22Rv1 (cell line): Measurements from ENCODE around the gene TPGS2.

Experiments used
- H3K27ac ChIP-seq: fragments of 450-650 bp; 2 replicates; pipeline ENCODE4 v1.5.1; 2017
- CTCF ChIP-seq: fragments of 450-650 bp; IDR thresholded peaks from 2 replicates; pipeline ENCODE4 v1.5.1; 2017; ENCODE audit warnings: mild to moderate bottlenecking
- ZFX ChIP-seq: fragments of 450-650 bp; IDR thresholded peaks from 2 replicates; pipeline ENCODE4 v1.6.1; 2017; ENCODE audit warnings: antibody characterized with exemption, borderline replicate concordance

The TPGS2 gene

GRCh38 chr18:36805105-36805504 is 23.7 kb downstream of the TPGS2 start:
- H3K27ac ChIP-seq = no peak overlapping the region
- TF ChIP-seq ZFX (no peak), CTCF (no peak)

GRCh38 chr18:36798738-36799473 is 29.9 kb downstream of the TPGS2 start:
- no peak for TF ChIP-seq ZFX
- TF ChIP-seq CTCF = no peak
- H3K27ac ChIP-seq = no peak overlapping the region

GRCh38 chr18:36792634-36793283 is 36.0 kb downstream of the TPGS2 start:
- no peak overlapping the region for H3K27ac ChIP-seq
- no peak for TF ChIP-seq ZFX
- no peak for TF ChIP-seq CTCF

GRCh38 chr18:36786686-36787085 is 42.1 kb downstream of the TPGS2 start:
- H3K27ac ChIP-seq = no peak overlapping the region
- TF ChIP-seq CTCF (no peak), ZFX (no peak)

- H3K27ac ChIP-seq = no peak overlapping the region
- TF ChIP-seq CTCF = no peak
- no peak for TF ChIP-seq ZFX
Observed at GRCh38 chr18:36783792-36784191, 45.0 kb downstream of the TPGS2 start.

- TF ChIP-seq ZFX = no peak
- TF ChIP-seq CTCF = no peak
- no peak overlapping the region for H3K27ac ChIP-seq
Observed at GRCh38 chr18:36782710-36783109, 46.1 kb downstream of the TPGS2 start.

- no peak overlapping the region for H3K27ac ChIP-seq
- TF ChIP-seq CTCF (no peak), ZFX (no peak)
Observed at GRCh38 chr18:36780748-36781147, 48.1 kb downstream of the TPGS2 start.
